ENCODE data around the gene TMEM271.
A peak's percentile ranks its signal among the peaks of the same experiment; 100 is the strongest.
"Not testable (repeated sequence)": the region's sequence is repeated elsewhere in the genome, so short reads cannot be mapped to it uniquely, and the experiment has no call there.

TMEM271 gene

GRCh38 chr4:578451-579443 is 2.7 kb upstream of the TMEM271 start:
- DNase-seq = no peak

- DNase-seq = peak in 1 of 5 experiments; percentile 30
Measured at GRCh38 chr4:577499-578450, 1.7 kb upstream of the TMEM271 start.

- no peak for DNase-seq
Measured at GRCh38 chr4:576991-577498, 950 bp upstream of the TMEM271 start.

DNA sequence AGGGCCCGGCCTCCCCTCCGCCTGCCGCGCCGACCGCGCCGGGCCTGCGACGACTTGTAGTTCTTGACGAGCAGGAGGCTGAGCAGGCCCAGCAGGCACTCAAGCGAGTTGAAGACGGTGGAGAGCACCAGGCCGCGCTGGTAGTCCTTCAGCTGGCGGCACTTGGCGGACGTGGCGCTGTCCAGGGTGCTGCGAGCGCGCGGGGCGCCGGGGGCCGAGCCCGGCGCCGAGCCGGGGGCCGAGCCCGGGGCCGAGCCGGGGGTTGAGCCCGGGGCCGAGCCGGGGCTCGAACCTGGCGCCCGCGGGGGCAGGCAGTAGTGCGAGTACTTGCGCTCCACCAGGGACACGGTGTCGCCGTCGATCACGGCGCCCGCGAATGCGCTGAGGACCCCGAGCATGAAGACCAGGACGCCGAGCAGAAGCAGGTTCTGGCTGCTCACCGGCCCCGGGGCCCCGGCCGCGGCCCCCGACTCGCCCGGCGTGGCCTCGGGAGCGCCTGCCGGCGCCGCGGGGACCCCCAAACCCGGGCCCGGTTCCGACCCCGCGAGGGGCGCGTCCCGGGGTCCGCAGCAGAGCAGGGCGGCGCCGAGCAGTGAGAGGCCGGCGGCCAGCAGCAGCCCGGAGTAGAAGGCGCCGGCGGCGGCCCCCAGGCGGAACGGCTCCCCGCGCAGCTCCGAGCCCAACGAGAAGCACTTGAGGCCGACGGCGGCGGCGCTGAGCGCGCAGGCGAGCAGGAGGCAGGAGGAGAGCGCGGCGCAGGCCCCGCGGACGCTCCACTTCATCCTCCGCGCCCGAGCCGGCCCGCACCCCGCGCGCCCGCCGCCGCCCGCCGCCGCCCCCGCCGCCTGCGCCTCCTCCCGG is 584 bp downstream of the TMEM271 start:
- peak in 1 of 5 experiments; percentile 25 for DNase-seq

- no peak for DNase-seq
Measured at GRCh38 chr4:574346-575161, 1.5 kb downstream of the TMEM271 start.

DNA sequence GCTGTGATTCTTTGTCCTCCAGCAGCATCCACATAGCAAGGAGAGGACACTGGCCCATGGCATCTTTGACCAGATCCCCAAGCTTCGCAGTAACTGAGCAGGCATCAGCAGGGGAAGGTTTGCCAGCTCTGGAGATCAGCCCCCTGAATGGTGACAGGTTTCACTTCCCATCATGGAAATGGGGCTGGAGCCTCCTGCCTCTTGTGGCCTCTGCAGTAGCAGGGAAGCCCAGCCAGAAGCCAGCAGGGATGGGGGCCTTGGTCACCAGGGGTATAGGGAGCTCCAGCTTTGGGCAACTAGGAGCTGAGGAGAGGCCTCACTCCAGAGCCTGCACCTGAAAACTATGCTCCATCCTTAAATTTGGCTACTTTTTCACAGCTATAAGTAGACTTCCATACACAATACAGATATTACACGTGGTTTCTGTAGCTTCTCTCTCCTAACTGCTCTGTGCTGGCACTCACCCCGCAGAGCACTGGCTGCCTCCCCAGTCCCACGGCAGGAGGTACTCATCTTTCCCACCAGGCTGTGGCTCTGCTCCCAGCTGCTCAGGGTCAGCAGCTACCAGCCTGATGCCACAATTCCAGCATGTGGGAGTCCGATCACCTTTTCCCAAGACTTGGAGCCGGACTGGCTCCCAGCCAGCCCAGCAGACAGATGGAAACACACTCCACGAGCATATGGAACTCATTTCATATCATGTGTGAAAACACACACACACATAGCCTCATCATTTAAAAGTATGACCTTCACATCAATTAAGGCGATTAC is 2.8 kb downstream of the TMEM271 start:
- DNase-seq = no peak

- DNase-seq = no peak
Measured at GRCh38 chr4:572594-572993, 3.5 kb downstream of the TMEM271 start.

- DNase-seq = no peak
Measured at GRCh38 chr4:571838-572572, 4.1 kb downstream of the TMEM271 start.

DNA sequence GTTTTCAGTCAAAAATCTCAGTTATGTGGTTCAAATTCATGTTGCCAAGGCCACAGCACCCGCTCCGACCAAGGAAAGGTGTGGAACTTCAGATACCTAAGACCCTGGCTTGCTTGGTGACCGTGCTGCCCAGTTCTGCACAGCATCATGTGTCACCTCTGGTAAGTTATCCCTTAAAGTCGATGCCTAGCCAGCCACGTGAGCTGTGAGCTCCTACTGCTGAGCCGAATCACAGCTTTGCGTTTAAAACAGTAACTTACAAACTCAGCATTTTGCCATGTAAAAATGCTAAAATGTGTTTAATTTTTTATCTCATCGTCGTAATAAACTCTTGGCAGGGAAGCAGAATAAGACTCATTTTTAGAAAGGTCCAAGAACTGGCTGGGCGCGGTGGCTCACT is 5.3 kb downstream of the TMEM271 start:
- DNase-seq = no peak

- DNase-seq = no peak
Measured at GRCh38 chr4:569958-570667, 6.0 kb downstream of the TMEM271 start.

GRCh38 chr4:568962-569361 is 7.1 kb downstream of the TMEM271 start:
- no peak for DNase-seq

DNA sequence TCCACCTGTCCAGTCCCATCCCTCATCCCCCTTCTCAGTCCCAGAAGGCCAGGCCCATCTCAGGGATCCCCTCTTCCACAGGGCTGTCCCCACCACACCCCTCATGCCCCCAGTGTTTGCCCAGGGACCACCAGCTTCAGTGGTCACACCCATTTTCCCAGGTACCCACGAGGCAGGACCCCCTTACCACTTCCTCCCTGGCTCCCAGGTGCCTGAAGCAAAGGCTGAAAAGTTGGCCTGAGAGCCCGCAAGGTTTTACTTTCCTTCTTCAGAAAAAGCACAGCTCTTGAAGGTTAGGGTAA is 7.8 kb downstream of the TMEM271 start:
- DNase-seq = no peak

DNA sequence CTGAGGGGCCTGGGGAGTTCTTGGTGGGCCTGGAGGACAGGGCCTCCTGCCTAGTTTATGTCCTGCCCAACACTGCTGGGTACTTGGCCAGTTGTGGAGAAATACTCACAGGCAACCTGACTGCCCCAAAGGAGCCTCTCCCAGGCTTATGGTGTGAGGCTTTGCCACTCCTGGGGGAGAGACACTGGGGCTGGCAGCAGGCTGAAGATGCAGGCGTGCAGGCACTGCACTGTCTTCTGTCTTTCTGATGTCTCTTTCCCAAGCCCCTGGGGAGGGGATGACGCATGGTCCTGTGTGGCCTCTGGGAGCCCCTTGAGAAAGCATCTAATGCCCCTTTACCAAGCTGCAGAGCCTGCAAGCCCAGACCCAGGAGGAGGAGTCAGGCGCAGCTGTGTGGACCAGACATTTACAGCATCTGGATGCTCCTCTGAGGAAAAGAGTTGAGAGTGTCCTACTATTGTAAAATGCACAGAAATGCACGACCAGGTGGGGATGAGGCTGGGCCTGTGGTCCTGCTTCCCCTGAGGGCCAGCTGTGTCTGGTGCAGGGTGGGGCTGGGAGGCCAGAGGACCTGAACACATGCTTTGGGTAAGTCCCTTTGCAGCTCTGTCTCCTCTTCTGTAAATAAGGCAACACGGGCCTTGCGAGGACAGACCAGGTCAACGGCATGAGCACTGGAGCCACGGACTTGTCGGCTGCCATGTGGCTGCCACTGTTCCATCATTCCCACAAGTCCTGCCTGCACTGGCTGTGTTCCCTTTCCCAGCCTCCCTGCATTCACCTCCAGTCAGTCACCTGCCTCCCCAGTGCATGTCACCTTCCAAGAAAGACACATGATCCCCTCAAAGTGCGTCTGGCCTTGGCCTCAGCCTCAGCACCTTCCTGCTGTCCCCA is 8.4 kb downstream of the TMEM271 start:
- DNase-seq = no peak

GRCh38 chr4:566508-567295 is 9.4 kb downstream of the TMEM271 start:
- peak in 1 of 5 experiments; percentile 19 for DNase-seq

GRCh38 chr4:566035-566434 is 10.1 kb downstream of the TMEM271 start:
- DNase-seq = no peak

DNA sequence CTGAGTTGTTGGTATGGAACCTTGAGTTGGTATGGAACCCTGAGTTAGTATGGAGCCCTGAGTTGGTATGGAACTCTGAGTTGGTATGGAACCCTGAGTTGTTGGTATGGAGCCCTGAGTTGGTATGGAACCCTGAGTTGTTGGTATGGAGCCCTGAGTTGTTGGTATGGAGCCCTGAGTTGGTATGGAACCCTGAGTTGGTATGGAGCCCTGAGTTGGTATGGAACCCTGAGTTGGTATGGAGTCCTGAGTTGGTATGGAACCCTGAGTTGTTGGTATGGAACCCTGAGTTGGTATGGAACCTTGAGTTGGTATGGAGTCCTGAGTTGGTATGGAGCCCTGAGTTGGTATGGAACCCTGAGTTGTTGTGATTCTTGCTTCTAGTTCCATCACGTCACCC is 10.5 kb downstream of the TMEM271 start:
- DNase-seq = not testable (repeated sequence)

DNA sequence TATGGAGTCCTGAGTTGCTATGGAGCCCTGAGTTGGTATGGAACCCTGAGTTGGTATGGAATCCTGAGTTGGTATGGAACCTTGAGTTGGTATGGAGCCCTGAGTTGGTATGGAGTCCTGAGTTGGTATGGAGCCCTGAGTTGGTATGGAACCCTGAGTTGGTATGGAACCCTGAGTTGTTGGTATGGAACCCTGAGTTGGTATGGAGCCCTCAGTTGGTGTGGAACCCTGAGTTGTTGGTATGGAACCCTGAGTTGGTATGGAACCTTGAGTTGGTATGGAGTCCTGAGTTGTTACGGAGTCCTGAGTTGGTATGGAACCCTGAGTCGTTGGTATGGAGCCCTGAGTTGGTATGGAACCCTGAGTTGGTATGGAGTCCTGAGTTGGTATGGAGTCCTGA is 13.6 kb downstream of the TMEM271 start:
- not testable (repeated sequence) for DNase-seq

Measured in T-helper 2 cell (primary cell).